Tibial artery (tissue), 4 donors: Measurements from ENCODE around the gene TMEM127.
"Not testable (repeated sequence)": the region's sequence is repeated elsewhere in the genome, so short reads cannot be mapped to it uniquely, and the experiment has no call there.

ENCODE experiments used
- DNase-seq, 2 donors: peaks; one replicate each; pipeline ENCODE4 v3.0.0-alpha.2; 2019
- H3K27ac ChIP-seq, 2 donors: fragments of 200-600 bp; sonication (generic) in 1 of 2; 1 replicate in 1 of 2; 2 replicates in 1 of 2; pipeline ENCODE4 v1.5.1; 2018 to 2019; ENCODE audit warnings: mild to moderate bottlenecking in 1 of 2
- H3K27me3 ChIP-seq, 2 donors: fragments of 200-600 bp; sonication (generic) in 1 of 2; one replicate each; pipeline versions ENCODE4 v1.5.1 to v1.6.0; 2016 to 2019
- H3K36me3 ChIP-seq, 3 donors: fragments of 200-600 bp; sonication (generic) in 2 of 3; one replicate each; pipeline ENCODE4 v1.5.1; 2016 to 2019; ENCODE audit warnings: mild to moderate bottlenecking in 2 of 3
- H3K4me1 ChIP-seq, 4 donors: fragments of 200-600 bp; sonication (generic) in 2 of 4; 1 replicate in 3 of 4; 2 replicates in 1 of 4; pipeline ENCODE4 v1.5.1; 2016 to 2019
- H3K4me3 ChIP-seq, 2 donors: fragments of 200-600 bp; sonication (generic) in 1 of 2; 1 replicate in 1 of 2; 2 replicates in 1 of 2; pipeline ENCODE4 v1.5.1; 2018 to 2019; ENCODE audit warnings: mild to moderate bottlenecking in 2 of 2
- H3K9me3 ChIP-seq, 3 donors: fragments of 200-600 bp; sonication (generic) in 1 of 3; one replicate each; pipeline ENCODE4 v1.5.1; 2016 to 2019
- CTCF ChIP-seq, 2 experiments: fragments of 200-600 bp in 1 of 2; fragments of 450-650 bp in 1 of 2; IDR thresholded peaks; one replicate each; pipeline ENCODE4 v1.5.1; 2017 to 2019; ENCODE audit warnings: antibody characterized with exemption in 2 of 2, mild to moderate bottlenecking in 1 of 2, moderate library complexity in 1 of 2
- intact Hi-C: fragments of 100-400 bp; cut with DNase I; formaldehyde crosslinking; loops from one replicate; pipeline ENCODE4 v1.15.0; 2023; ENCODE audit warnings: low total_unique reads

The TMEM127 gene

DNA sequence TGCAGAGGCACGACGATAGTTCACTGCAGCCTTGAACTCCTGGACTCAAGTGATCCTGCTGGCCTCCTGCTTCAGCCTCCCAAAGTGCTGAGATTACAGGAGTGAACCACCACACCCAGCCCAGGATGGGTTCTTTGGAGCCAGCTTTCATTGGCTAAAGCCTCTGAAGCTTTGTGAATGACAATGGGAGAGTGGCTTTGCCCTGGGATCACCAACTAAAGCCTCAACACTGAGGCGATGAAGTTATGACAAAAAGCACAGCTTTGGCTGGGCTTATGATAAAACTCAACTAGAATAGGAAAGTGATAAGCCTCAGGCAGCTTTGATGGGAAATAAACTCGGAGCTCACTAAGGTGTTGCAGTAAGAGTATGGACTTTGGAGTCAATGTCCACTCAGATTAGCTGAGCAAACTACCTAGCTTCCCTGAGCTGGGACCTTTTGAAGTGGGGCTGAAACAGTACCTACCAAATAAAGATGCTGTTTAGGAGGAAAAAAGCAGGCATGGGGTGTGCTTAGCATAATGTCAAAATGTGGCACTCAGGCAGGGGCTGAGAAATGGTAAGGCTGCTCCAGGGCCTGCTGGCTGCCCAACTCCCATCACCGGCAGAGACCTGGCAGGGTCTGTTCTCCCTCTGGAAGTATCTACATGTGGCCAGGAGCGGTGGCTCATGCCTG lies 4.3 kb downstream of the TMEM127 start:
- TF ChIP-seq CTCF (IDR thresholded peaks at IDR 0.05): no peak
- Histone ChIP-seq H3K9me3 (no peaks in the 10 kb centered on the region), H3K27me3 (no peaks in the 10 kb centered on the region), H3K36me3 (peaks cover 0 to 13% (median 0%) of the 10 kb centered on the region in 3 donors), H3K4me3 (no peak overlapping the region), H3K27ac (peak overlapping the region; percentile 83 to 89), H3K4me1 (peaks cover 13 to 85% (median 73%) of the 10 kb centered on the region in 4 donors)
- intact Hi-C loops: loop anchor here (10.0 kb wide), 1 partner anchor 243 kb away; the partner anchor contains the start of gene NEURL3
- no peak for DNase-seq

- Histone ChIP-seq H3K36me3 (peaks cover 6 to 21% (median 7%) of the 10 kb centered on the region in 3 donors), H3K27me3 (no peaks in the 10 kb centered on the region), H3K4me1 (peaks cover 13 to 84% (median 73%) of the 10 kb centered on the region in 4 donors), H3K9me3 (no peaks in the 10 kb centered on the region), H3K27ac (peak overlapping the region; percentile 83 to 89), H3K4me3 (peak overlapping the region in 1 of 2 donors; percentile 12)
- peak; percentile 70 to 83 for DNase-seq
- intact Hi-C loops: loop anchor here (10.0 kb wide), 1 partner anchor 244 kb away; the partner anchor contains the start of gene NEURL3
- peak in 1 of 2 experiments; percentile 17 for TF ChIP-seq CTCF (IDR thresholded peaks at IDR 0.05)
These were observed 5.2 kb downstream of the TMEM127 start for GRCh38 chr2:96260387-96261260.

DNA sequence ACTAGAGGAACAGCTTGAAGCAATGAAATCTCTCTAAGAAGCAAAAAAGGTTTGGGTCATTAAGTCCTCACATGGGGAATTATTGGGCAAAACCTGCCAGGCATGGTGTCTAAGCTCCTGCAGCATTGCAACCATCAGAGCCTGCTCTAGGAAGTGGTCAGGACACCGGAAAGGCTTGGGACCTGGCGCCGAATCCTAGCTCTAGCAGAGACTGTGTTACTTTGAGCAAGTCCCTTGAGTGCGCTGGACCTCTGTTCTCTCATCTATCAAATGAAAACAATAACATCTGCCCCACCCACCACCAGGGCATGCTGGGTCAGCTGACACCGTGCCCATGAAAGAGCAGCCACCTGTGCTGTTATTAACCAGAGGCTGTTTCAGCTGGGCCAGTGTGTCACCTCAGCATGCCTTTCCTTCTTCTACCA lies 6.3 kb downstream of the TMEM127 start:
- Histone ChIP-seq H3K27me3 (no peaks in the 10 kb centered on the region), H3K36me3 (peaks cover 14 to 32% (median 17%) of the 10 kb centered on the region in 3 donors), H3K9me3 (no peaks in the 10 kb centered on the region), H3K4me1 (peaks cover 13 to 79% (median 67%) of the 10 kb centered on the region in 4 donors), H3K27ac (peak overlapping the region; percentile 83 to 89), H3K4me3 (peak overlapping the region in 1 of 2 donors; percentile 12)
- intact Hi-C loops: no loop called here
- DNase-seq: no peak
- TF ChIP-seq CTCF (IDR thresholded peaks at IDR 0.05): no peak

DNA sequence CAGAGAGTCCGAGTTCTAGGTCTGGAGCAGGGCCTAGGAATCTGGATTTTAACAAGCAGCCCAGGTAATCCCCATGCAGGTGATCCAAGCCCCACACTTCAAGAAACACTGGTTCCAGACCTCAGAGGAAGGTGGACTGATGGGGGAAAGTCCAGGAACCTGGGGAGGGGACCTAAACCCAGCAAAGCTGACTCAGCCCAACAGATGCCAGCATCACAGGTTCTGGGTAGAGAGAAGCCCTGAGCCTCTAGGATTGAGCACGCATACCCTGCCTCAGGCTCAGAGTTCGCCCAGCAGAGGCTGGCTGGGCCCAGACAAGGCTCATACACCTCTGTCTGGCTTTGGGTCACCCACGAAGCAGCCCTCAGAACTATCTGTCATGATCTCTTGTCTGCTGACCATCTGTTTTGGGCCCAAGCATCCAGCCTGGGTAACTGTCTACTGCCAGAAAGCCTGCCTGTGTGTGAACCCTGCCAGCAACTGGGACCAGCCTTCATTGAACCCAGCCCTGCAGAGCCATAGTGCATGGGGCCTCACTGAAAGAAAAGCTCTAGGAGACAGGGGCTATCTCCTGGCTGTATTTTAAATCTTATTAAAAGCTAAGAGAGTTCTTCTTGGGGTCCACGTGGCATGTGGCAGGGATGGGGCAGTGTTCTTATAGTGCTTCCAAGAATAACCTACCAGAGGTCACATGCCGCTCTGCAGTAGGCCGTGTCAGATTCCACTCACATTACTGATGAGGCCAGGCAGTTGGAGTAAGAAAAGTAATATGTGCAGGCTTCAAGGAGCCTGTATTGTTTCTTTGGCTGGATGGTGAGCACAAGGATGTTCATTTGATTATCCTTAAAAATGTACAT lies 7.4 kb downstream of the TMEM127 start:
- TF ChIP-seq CTCF (IDR thresholded peaks at IDR 0.05): no peak
- Histone ChIP-seq H3K4me1 (peaks cover 13 to 68% (median 56%) of the 10 kb centered on the region in 4 donors), H3K27ac (peak overlapping the region; percentile 83 to 89), H3K27me3 (no peaks in the 10 kb centered on the region), H3K9me3 (no peaks in the 10 kb centered on the region), H3K4me3 (no peak overlapping the region), H3K36me3 (peaks cover 25 to 43% (median 28%) of the 10 kb centered on the region in 3 donors)
- intact Hi-C loops: no loop called here
- no peak for DNase-seq

- H3K36me3 ChIP-seq: peaks cover 29 to 50% (median 35%) of the 10 kb centered on the region in 3 donors
- H3K27me3 ChIP-seq, intact Hi-C loops, H3K9me3 ChIP-seq, H3K4me3 ChIP-seq, DNase-seq: not testable (repeated sequence)
- H3K4me1 ChIP-seq: peaks cover 13 to 61% (median 55%) of the 10 kb centered on the region in 4 donors
- H3K27ac ChIP-seq: peak overlapping the region; percentile 83 to 89
These were observed 8.1 kb downstream of the TMEM127 start for GRCh38 chr2:96257744-96258143.
